ENCODE measurements around the gene HTR3D. TPM values are rescaled to one million over a fixed set of nuclear protein-coding genes. Genes with fewer than 3 reads are reported as not detected.
A peak's percentile ranks its signal among the peaks of the same experiment; 100 is the strongest.

The HTR3D gene
- total and polyA plus RNA-seq, 2 of the 4 experiments (the other 2 are of a cell fraction), result not detected

DNA sequence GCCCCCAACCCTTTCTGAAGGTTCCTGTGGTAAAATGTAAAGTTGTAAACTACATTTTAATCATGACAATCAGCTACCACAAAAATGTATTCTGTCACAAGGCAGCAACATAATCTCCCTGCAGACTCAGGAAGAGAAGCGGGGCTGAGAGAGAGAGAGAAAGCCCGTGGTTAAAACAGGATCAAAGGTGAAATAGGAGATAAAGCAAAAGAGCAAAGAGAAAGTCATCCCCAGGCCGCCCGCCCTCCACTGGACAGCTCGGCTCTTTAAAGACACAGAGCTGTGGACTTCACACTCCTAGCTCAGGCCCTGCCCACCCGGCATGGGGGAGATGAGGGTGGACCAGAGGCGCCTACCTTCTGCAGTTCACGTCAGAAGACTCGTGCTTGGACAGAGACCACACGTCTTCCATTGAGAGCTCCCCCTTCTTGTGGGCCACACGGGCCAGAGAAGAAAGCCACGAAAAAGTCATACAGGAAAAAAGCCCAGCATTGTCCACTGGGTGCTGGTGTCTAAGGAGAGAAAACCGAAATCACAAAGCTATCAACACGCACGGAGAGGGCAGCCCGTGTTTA is 43.2 kb upstream of the HTR3D start (continued):
- TF ChIP-seq CEBPB (IDR thresholded peaks at IDR 0.05; ENCODE audit: low read depth, low read length), result peak; percentile 53; the same call in 1 of the 2 replicates
- peak; percentile 73 for TF ChIP-seq RCOR1 (IDR thresholded peaks at IDR 0.05; ENCODE audit: insufficient replicate concordance, low read length)

DNA sequence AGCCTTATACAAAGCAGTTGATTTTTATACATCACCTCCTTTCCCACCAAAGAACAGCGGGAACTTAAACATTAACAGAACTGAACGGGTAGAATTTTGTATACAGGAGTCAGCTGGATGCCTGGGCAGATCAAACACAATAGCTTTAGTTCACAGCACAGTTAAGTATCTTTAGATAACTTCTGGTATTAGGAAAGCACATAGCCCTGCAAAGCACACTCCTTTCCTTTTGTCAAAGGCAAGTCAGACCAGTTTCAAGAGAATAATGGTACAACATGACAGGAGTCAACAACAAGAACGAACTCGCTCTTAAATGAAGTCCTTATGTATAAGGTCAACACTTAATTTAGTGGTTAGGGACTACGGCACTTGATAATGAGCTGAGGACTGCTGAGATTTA is 40.1 kb upstream of the HTR3D start:
- in situ Hi-C loops (cut with MboI; ENCODE audit: low sequenced_read_pairs) (no loop called here), intact Hi-C loops (cut with micrococcal nuclease) (no loop called here), dilution Hi-C loops (cut with HindIII; ENCODE audit: low sequenced_read_pairs, unreplicated experiment) (no loop called here)
- peaks cover 0 to 9% of the 10 kb centered on the region in 2 experiments; a peak in 2 of 4 replicates for H3K79me1 ChIP-seq (ENCODE audit: low read depth in 1 of 2, low read length in 2 of 2)
- no peak overlapping the region for H2BK5ac ChIP-seq (ENCODE audit: low read depth, low read length, poor library complexity, severe bottlenecking)
- POLR2A ChIA-PET (ENCODE audit: unreplicated experiment), result no interaction called here
- H2AK9ac ChIP-seq (replicated peaks; ENCODE audit: low read depth, low read length, poor library complexity), result no peak overlapping the region
- H3K18ac ChIP-seq (ENCODE audit: low read depth, low read length), result no peak overlapping the region
- peaks cover 8% of the 10 kb centered on the region; the same call in 1 of the 2 replicates for H4K20me1 ChIP-seq (ENCODE audit: insufficient read depth, low read length)
- CTCF ChIA-PET, result interaction anchor here (0.6 to 1.2 kb wide), 2 partner anchors 15 to 230 kb away, joined by 3 to 6 read pairs; no protein-coding TSS in a partner anchor
- H3K36me3 ChIP-seq (ENCODE audit: control insufficient read depth, insufficient read depth, low read length), result peaks cover 14% of the 10 kb centered on the region
- no peak overlapping the region for H2AK5ac ChIP-seq (ENCODE audit: low read depth, low read length)
- WGBS, 2 experiments (ENCODE audit: extremely low coverage in 2 of 2, insufficient read length in 1 of 2), result no CpG with 5 or more reads among the region's 5 CpGs
- H3K9ac ChIP-seq (ENCODE audit: low read depth, low read length), result no peak overlapping the region
- peaks cover 12% of the 10 kb centered on the region for H3K9me1 ChIP-seq (ENCODE audit: insufficient read depth, low read length)
- DNase-seq (no peak), ATAC-seq (ENCODE audit: low read depth) (no peak)
- H2BK120ac ChIP-seq (ENCODE audit: low read depth, low read length), result no peak overlapping the region
- H3K27me3 ChIP-seq (ENCODE audit: control insufficient read depth, insufficient read depth, low read length), result no peaks in the 10 kb centered on the region
- H2AFZ ChIP-seq (replicated peaks; ENCODE audit: low read length, poor library complexity), result no peak overlapping the region
- H3K27ac ChIP-seq (ENCODE audit: insufficient read depth, low read length), result no peak overlapping the region
- no TSS peak for BruUV-seq (replicated peaks)
- H4K5ac ChIP-seq (ENCODE audit: low read depth, low read length), result no peak overlapping the region
- H3K9me3 ChIP-seq (ENCODE audit: control insufficient read depth, insufficient read depth, low read length), result no peaks in the 10 kb centered on the region
- H3K4ac ChIP-seq (ENCODE audit: low read depth, low read length), result no peak overlapping the region
- no peak overlapping the region for H2BK15ac ChIP-seq (ENCODE audit: low read depth, low read length)
- H3K4me3 ChIP-seq (ENCODE audit: insufficient read depth, low read depth, low read length), result no peak overlapping the region
- H4K91ac ChIP-seq (ENCODE audit: insufficient read depth, low read depth, low read length), result no peak overlapping the region
- H3K14ac ChIP-seq (replicated peaks; ENCODE audit: low read depth, low read length), result no peak overlapping the region
- no peak overlapping the region for H3K23ac ChIP-seq (ENCODE audit: low read depth, low read length)
- peaks cover 14% of the 10 kb centered on the region for H3K4me1 ChIP-seq (ENCODE audit: control insufficient read depth, insufficient read depth, low read length)
- H4K8ac ChIP-seq (ENCODE audit: low read depth in 2 of 2, low read length in 2 of 2), result no peak overlapping the region
- no peak overlapping the region for H3K56ac ChIP-seq (ENCODE audit: extremely low read depth, insufficient read depth, low read length)
- no peak overlapping the region for H3K4me2 ChIP-seq (ENCODE audit: low read depth, low read length)
- H2BK20ac ChIP-seq (ENCODE audit: low read depth, low read length), result no peak overlapping the region
- TF ChIP-seq MAFK (IDR thresholded peaks at IDR 0.05; ENCODE audit: low read depth, low read length), result no peak
- TF ChIP-seq CEBPB (IDR thresholded peaks at IDR 0.05; ENCODE audit: low read depth, low read length), result no peak
- TF ChIP-seq, protein P1, sequence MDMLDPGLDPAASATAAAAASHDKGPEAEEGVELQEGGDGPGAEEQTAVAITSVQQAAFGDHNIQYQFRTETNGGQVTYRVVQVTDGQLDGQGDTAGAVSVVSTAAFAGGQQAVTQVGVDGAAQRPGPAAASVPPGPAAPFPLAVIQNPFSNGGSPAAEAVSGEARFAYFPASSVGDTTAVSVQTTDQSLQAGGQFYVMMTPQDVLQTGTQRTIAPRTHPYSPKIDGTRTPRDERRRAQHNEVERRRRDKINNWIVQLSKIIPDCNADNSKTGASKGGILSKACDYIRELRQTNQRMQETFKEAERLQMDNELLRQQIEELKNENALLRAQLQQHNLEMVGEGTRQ (IDR thresholded peaks at IDR 0.05; ENCODE audit: low read depth, low read length), result no peak
- no peak for TF ChIP-seq RCOR1 (IDR thresholded peaks at IDR 0.05; ENCODE audit: insufficient replicate concordance, low read length)
- TF ChIP-seq RFX5 (IDR thresholded peaks at IDR 0.05; ENCODE audit: low read depth, low read length), result no peak
- TF ChIP-seq POLR2A (IDR thresholded peaks at IDR 0.05; ENCODE audit: low read depth, low read length), result no peak
- TF ChIP-seq MXI1 (IDR thresholded peaks at IDR 0.05; ENCODE audit: borderline replicate concordance, low read depth, low read length), result no peak
- no peak for TF ChIP-seq SMC3 (IDR thresholded peaks at IDR 0.05; ENCODE audit: low read depth, low read length)
- TF ChIP-seq CHD1 (IDR thresholded peaks at IDR 0.05; ENCODE audit: low read depth, low read length), result no peak
- no peak for TF ChIP-seq FOS (IDR thresholded peaks at IDR 0.05; ENCODE audit: low read depth, low read length)
- TF ChIP-seq, protein P2, sequence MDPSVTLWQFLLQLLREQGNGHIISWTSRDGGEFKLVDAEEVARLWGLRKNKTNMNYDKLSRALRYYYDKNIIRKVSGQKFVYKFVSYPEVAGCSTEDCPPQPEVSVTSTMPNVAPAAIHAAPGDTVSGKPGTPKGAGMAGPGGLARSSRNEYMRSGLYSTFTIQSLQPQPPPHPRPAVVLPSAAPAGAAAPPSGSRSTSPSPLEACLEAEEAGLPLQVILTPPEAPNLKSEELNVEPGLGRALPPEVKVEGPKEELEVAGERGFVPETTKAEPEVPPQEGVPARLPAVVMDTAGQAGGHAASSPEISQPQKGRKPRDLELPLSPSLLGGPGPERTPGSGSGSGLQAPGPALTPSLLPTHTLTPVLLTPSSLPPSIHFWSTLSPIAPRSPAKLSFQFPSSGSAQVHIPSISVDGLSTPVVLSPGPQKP (IDR thresholded peaks at IDR 0.05; ENCODE audit: borderline replicate concordance, low read depth, low read length), result no peak
- TF ChIP-seq BHLHE40 (IDR thresholded peaks at IDR 0.05; ENCODE audit: low read depth, low read length), result no peak
- TF ChIP-seq, protein P3, sequence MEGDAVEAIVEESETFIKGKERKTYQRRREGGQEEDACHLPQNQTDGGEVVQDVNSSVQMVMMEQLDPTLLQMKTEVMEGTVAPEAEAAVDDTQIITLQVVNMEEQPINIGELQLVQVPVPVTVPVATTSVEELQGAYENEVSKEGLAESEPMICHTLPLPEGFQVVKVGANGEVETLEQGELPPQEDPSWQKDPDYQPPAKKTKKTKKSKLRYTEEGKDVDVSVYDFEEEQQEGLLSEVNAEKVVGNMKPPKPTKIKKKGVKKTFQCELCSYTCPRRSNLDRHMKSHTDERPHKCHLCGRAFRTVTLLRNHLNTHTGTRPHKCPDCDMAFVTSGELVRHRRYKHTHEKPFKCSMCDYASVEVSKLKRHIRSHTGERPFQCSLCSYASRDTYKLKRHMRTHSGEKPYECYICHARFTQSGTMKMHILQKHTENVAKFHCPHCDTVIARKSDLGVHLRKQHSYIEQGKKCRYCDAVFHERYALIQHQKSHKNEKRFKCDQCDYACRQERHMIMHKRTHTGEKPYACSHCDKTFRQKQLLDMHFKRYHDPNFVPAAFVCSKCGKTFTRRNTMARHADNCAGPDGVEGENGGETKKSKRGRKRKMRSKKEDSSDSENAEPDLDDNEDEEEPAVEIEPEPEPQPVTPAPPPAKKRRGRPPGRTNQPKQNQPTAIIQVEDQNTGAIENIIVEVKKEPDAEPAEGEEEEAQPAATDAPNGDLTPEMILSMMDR (conservative IDR thresholded peaks at IDR 0.05; ENCODE audit: low read depth, low read length), result no peak
- no peak for TF ChIP-seq RAD21 (IDR thresholded peaks at IDR 0.05; ENCODE audit: low read length)
